ENCODE data around the gene SOHLH2.

Gene SOHLH2, protein sequence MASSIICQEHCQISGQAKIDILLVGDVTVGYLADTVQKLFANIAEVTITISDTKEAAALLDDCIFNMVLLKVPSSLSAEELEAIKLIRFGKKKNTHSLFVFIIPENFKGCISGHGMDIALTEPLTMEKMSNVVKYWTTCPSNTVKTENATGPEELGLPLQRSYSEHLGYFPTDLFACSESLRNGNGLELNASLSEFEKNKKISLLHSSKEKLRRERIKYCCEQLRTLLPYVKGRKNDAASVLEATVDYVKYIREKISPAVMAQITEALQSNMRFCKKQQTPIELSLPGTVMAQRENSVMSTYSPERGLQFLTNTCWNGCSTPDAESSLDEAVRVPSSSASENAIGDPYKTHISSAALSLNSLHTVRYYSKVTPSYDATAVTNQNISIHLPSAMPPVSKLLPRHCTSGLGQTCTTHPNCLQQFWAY

DNA sequence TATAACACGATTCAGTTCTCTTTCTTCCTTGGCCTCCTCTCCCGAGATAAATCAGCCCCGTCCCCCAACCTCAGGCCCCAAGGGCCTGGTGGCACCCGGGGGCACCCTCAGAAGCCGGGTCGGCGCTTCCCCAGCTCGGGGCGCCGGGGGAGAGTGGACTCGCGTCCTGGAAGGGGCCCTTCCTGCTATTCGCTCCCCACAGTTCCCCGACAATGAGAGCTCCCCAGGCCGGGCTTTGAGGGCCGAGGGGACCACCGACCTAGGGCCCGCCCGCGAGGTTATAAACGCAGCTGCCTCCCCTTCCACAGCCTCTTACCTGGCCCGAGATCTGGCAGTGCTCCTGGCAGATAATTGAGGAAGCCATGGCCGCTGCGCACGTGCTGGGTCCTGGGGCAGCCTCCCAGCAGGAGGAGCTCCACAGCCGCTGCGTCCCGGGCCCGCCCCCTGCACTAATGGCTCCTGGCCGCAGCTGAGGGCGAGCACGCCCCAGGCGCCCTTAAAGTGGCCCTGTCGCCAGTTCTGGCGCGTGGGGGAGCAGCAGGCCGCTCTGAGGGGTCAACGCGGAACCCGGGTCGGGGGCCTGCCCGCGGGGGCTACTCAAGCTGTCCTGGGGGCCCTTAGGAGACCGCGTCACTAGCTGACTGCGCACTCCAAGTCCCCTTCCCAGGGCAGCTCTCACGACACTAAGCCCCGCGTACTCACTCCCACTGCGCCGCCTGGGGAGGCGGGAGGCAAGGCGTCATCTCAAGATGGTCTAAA is at the start of gene SOHLH2:
Gene SOHLH2 (minus strand): TSS at position 394 of the 759 bp plus-strand sequence. CDS start 30 bp downstream, at position 364.
- Mint-ChIP-seq H3K9me3 (peaks cover 0 to 5% of the 10 kb centered on the region in 2 donors), H3K4me3 (no peak within 1 kb of the TSS), H3K4me1 (no peaks in the 10 kb centered on the region), H3K27ac (no peak within 1 kb of the TSS), H3K27me3 (peaks cover 16% of the 10 kb centered on the region)
- ATAC-seq (no peak), DNase-seq (no peak)

DNA sequence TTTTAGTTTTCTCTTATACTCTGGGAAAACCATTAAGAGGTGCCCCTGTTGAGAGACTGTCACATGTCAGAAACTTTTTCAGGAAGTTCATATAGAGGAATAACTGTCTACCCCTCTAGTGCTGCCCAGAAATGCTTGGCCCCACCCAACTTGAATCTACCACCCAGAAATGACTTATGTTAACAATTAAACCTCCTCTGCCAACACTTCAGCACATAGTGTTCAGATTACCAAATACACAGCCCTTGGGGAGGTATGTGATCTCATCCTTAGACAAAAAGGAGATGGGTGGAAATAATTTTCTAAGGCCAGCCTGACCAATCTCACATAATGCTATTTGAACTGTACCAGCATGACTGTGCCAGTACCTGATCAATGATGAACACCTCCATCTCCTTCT is 47.6 kb upstream of the SOHLH2 start:
- DNase-seq (no peak), ATAC-seq (no peak)
- no peak overlapping the region for H3K4me3 Mint-ChIP-seq
- H3K9me3 Mint-ChIP-seq, result no peaks in the 10 kb centered on the region
- H3K4me1 Mint-ChIP-seq, result no peaks in the 10 kb centered on the region
- H3K27ac Mint-ChIP-seq, result no peak overlapping the region
- H3K27me3 Mint-ChIP-seq, result peaks cover 24% of the 10 kb centered on the region

DNA sequence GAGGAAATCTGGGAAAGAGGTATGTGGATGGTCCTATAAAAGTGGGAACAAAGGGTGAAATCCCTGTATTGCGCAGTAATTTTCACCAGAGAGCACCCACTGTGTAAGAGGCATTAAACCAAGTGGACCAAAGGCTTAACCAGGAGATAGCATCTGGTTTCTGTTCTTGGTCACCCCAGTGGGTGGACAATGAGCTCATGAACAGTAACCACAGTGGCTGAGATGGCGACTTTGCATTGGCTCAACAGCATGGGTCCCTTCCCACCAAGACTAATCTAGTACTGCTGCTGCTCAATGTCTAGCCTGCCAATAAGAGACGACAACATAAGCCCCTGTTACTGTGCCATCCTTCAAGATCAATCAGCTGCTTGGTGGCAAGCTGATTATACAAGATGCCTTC is 46.7 kb upstream of the SOHLH2 start:
- ATAC-seq (no peak), DNase-seq (no peak)
- no peaks in the 10 kb centered on the region for H3K9me3 Mint-ChIP-seq
- H3K27me3 Mint-ChIP-seq, result peaks cover 18% of the 10 kb centered on the region
- no peak overlapping the region for H3K27ac Mint-ChIP-seq
- no peak overlapping the region for H3K4me3 Mint-ChIP-seq
- no peaks in the 10 kb centered on the region for H3K4me1 Mint-ChIP-seq

DNA sequence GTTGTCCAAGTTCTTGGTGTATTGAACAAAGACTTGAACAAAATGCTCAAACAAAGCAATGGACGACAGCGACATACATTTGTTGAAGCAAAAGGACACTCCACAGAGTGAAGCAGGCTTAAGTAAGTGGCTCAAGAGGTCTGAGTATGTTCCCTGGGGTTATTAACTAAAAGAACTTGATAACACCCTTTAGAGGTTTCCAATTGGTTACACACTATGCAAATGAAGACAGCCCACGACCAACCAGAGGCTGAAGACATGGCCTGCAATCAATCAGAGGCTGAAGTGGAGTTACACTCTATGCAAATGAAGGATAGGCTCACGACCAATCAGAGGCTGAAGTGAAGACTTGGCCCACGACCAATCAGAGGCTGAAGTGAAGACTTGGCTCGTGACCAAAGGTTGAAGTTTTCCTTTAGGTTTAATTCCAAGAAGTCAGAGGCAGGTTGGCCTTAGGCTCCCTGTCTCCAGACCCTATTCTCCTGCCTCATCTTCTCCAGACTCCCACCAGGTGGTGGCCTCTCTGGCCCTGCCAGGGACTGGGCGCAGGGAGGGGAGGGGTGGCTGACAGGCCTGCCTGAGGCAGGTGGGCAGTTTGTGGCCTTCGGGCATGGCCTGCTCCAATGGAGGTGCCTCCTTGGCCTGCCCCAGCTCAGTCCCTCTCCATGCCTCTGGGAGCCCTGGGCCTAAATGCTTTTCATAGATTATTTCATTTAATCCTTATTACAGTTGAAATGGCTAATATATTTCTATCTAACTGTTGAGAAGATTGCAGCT is 45.2 kb upstream of the SOHLH2 start:
- Mint-ChIP-seq H3K27me3 (peaks cover 17% of the 10 kb centered on the region), H3K4me1 (no peaks in the 10 kb centered on the region), H3K4me3 (no peak overlapping the region), H3K9me3 (no peaks in the 10 kb centered on the region), H3K27ac (no peak overlapping the region)
- DNase-seq (no peak), ATAC-seq (no peak)

GRCh38 chr13:36258831-36259230 is 44.5 kb upstream of the SOHLH2 start:
- H3K9me3 Mint-ChIP-seq, result no peaks in the 10 kb centered on the region
- no peaks in the 10 kb centered on the region for H3K4me1 Mint-ChIP-seq
- no peak overlapping the region for H3K4me3 Mint-ChIP-seq
- no peak for ATAC-seq
- H3K27ac Mint-ChIP-seq, result no peak overlapping the region
- peaks cover 10% of the 10 kb centered on the region for H3K27me3 Mint-ChIP-seq
- DNase-seq, result no peak

- Mint-ChIP-seq H3K27me3 (peaks cover 8% of the 10 kb centered on the region), H3K27ac (no peak overlapping the region), H3K9me3 (no peaks in the 10 kb centered on the region), H3K4me1 (no peaks in the 10 kb centered on the region), H3K4me3 (no peak overlapping the region)
- DNase-seq, result no peak
- no peak for ATAC-seq
These were observed 37.2 kb upstream of the SOHLH2 start for GRCh38 chr13:36251526-36251925.

GRCh38 chr13:36251017-36251416 is 36.7 kb upstream of the SOHLH2 start:
- Mint-ChIP-seq H3K27me3 (peaks cover 8% of the 10 kb centered on the region), H3K4me3 (no peak overlapping the region), H3K9me3 (no peaks in the 10 kb centered on the region), H3K27ac (no peak overlapping the region), H3K4me1 (no peaks in the 10 kb centered on the region)
- ATAC-seq (no peak), DNase-seq (no peak)

- ATAC-seq (no peak), DNase-seq (no peak)
- H3K27me3 Mint-ChIP-seq, result peaks cover 8% of the 10 kb centered on the region
- no peak overlapping the region for H3K4me3 Mint-ChIP-seq
- H3K4me1 Mint-ChIP-seq, result no peaks in the 10 kb centered on the region
- H3K9me3 Mint-ChIP-seq, result no peaks in the 10 kb centered on the region
- no peak overlapping the region for H3K27ac Mint-ChIP-seq
These were observed 34.3 kb upstream of the SOHLH2 start for GRCh38 chr13:36248700-36249099.

DNA sequence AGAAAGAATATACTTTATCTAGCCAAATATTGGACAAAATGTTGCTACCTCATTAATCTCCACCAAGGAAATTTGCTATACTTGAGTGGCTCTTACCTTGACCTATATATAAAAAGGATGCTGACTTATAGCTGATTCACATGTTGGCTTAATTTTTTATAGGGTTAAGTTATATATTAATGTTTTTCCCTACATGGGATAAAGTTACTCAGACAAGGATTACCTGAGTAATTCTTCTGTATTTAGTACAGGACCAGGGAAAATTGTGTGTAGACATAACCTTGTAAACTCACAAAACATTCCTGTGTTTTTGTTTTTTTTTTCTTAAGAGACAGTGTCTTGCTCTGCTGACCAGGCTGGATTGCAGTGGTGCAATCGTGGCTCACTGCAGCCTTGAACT is 30.6 kb upstream of the SOHLH2 start:
- Mint-ChIP-seq H3K4me1 (no peaks in the 10 kb centered on the region), H3K27me3 (peaks cover 5% of the 10 kb centered on the region), H3K9me3 (no peaks in the 10 kb centered on the region), H3K27ac (no peak overlapping the region), H3K4me3 (no peak overlapping the region)
- ATAC-seq, result no peak
- DNase-seq, result no peak

GRCh38 chr13:36244073-36244472 is 29.7 kb upstream of the SOHLH2 start:
- H3K4me3 Mint-ChIP-seq, result no peak overlapping the region
- ATAC-seq, result no peak

DNA sequence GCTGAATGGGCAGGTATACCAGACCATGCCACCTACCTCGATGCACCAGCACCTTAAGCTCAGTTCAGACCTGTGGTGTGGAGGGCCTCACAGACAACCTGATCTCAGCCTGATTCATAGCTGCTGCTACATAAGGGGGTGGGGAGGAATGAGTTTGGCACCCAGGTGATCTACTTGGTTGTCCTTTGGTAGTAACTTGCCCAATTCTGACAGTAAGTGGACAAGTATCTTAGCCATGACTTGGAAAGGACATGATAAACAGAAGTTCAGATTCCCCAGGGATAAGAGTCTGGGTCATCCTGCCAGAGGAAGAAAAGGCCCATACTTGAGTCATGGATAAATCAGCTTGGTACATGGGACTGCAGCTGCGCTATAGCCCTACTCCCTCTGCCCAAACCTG is 28.4 kb upstream of the SOHLH2 start:
- ATAC-seq (no peak), DNase-seq (no peak)
- Mint-ChIP-seq H3K4me3 (no peak overlapping the region), H3K9me3 (no peaks in the 10 kb centered on the region), H3K27ac (no peak overlapping the region), H3K27me3 (no peaks in the 10 kb centered on the region), H3K4me1 (no peaks in the 10 kb centered on the region)

More at GRCh38 chr13:36244073-36244472, 29.7 kb upstream of the SOHLH2 start:
- Mint-ChIP-seq H3K9me3 (no peaks in the 10 kb centered on the region), H3K27ac (no peak overlapping the region), H3K27me3 (no peaks in the 10 kb centered on the region), H3K4me1 (no peaks in the 10 kb centered on the region)
- no peak for DNase-seq

- Mint-ChIP-seq H3K27ac (no peak overlapping the region), H3K27me3 (peaks cover 3% of the 10 kb centered on the region), H3K9me3 (peaks cover 0 to 7% of the 10 kb centered on the region in 2 donors), H3K4me1 (no peaks in the 10 kb centered on the region), H3K4me3 (no peak overlapping the region)
- ATAC-seq (no peak), DNase-seq (no peak)
These were observed 16.9 kb upstream of the SOHLH2 start for GRCh38 chr13:36231236-36231635.

DNA sequence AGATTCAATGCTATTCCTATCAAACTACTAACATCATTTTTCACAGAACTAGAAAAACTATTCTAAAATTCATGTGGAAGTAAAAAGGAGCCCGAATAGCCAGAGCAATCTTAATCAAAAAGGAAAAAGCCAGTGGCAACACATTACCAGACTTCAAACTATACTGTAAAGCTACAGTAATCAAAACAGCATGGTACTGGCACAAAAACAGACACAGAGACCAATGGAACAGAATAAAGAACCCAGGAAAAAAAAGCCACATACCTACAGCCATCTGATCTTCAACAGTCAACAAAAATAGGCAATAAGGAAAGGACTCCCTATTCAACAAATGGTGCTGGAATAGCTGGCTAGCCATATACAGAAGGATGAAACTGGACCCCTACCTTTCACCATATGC is 10.4 kb upstream of the SOHLH2 start:
- H3K27me3 Mint-ChIP-seq, result no peaks in the 10 kb centered on the region
- no peak overlapping the region for H3K27ac Mint-ChIP-seq
- H3K4me3 Mint-ChIP-seq, result no peak overlapping the region
- no peaks in the 10 kb centered on the region for H3K4me1 Mint-ChIP-seq
- DNase-seq (no peak), ATAC-seq (no peak)
- peaks cover 7 to 9% of the 10 kb centered on the region in 2 donors for H3K9me3 Mint-ChIP-seq

- Mint-ChIP-seq H3K4me1 (no peaks in the 10 kb centered on the region), H3K9me3 (peaks cover 7 to 9% of the 10 kb centered on the region in 2 donors), H3K4me3 (no peak overlapping the region), H3K27ac (no peak overlapping the region), H3K27me3 (no peaks in the 10 kb centered on the region)
- DNase-seq, result no peak
- no peak for ATAC-seq
These were observed 5.5 kb upstream of the SOHLH2 start for GRCh38 chr13:36219883-36220282.

DNA sequence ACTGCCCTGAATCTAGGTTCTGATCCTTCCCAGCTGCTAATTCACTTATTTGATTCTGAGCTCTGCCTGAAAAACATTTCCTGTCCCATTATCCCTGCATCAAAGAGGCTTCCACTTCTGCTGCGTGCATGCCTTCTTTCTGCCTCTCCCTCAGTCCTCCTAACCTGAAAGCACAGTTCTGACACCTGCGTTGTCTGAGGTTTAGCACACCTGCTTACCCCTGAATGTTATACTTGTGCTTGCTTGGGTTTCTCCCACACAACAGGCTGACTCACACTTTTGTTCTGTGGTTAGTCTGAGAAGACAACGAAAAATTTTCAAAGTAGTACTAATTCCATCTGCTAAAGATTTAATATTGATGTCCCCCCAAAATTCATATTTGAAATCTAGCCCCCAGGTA is 3.1 kb upstream of the SOHLH2 start:
- DNase-seq (no peak), ATAC-seq (no peak)
- no peaks in the 10 kb centered on the region for H3K27me3 Mint-ChIP-seq
- H3K4me3 Mint-ChIP-seq, result no peak overlapping the region
- no peaks in the 10 kb centered on the region for H3K4me1 Mint-ChIP-seq
- H3K27ac Mint-ChIP-seq, result no peak overlapping the region
- no peaks in the 10 kb centered on the region for H3K9me3 Mint-ChIP-seq

- peaks cover 16% of the 10 kb centered on the region for H3K27me3 Mint-ChIP-seq
- ATAC-seq (no peak), DNase-seq (no peak)
- peaks cover 0 to 5% of the 10 kb centered on the region in 2 donors for H3K9me3 Mint-ChIP-seq
- no peak overlapping the region for H3K4me3 Mint-ChIP-seq
- H3K27ac Mint-ChIP-seq, result no peak overlapping the region
- H3K4me1 Mint-ChIP-seq, result no peaks in the 10 kb centered on the region
These were observed 1.6 kb downstream of the SOHLH2 start for GRCh38 chr13:36212789-36213188.

Data from stimulated activated naive CD8-positive, alpha-beta T cell treated with anti-CD3 and anti-CD28 coated beads, Interleukin-15, amount 100 ng/mL, for 72 hours (primary cell).